Hematopoietic multipotent progenitor cell treated with erythropoietin and hydrocortisone succinate and interleukin-3 and kit ligand, for 17 days (in vitro differentiated cells): ENCODE measurements around the gene BSPRY.
"Not testable (repeated sequence)": the region's sequence is repeated elsewhere in the genome, so short reads cannot be mapped to it uniquely, and the experiment has no call there.

ENCODE experiments used
- DNase-seq: peaks from one replicate; pipeline ENCODE4 v3.0.0-alpha.2; 2015; ENCODE audit warnings: low spot score

The BSPRY gene

GRCh38 chr9:113341712-113342410 lies 7.5 kb upstream of the BSPRY start:
- DNase-seq: peak; percentile 64

- DNase-seq: peak; percentile 92
These were observed 5.6 kb upstream of the BSPRY start for GRCh38 chr9:113343732-113344231.

GRCh38 chr9:113345190-113345589 lies 4.2 kb upstream of the BSPRY start:
- DNase-seq: no peak

- no peak for DNase-seq
These were observed 3.7 kb upstream of the BSPRY start for GRCh38 chr9:113345671-113346070.

- DNase-seq: no peak
These were observed 904 bp upstream of the BSPRY start for GRCh38 chr9:113348437-113348836.

GRCh38 chr9:113349066-113349444 lies 286 bp upstream of the BSPRY start:
- peak; percentile 25 for DNase-seq

GRCh38 chr9:113350107-113350661 lies 843 bp downstream of the BSPRY start:
- peak; percentile 40 for DNase-seq

- DNase-seq: no peak
These were observed 1.6 kb downstream of the BSPRY start for GRCh38 chr9:113350937-113351336.

GRCh38 chr9:113352006-113352405 lies 2.7 kb downstream of the BSPRY start:
- DNase-seq: no peak

GRCh38 chr9:113352411-113352810 lies 3.1 kb downstream of the BSPRY start:
- peak; percentile 77 for DNase-seq

GRCh38 chr9:113355040-113355596 lies 5.8 kb downstream of the BSPRY start:
- no peak for DNase-seq

- DNase-seq: no peak
These were observed 7.4 kb downstream of the BSPRY start for GRCh38 chr9:113356686-113357292.

- no peak for DNase-seq
These were observed 10.0 kb downstream of the BSPRY start for GRCh38 chr9:113359385-113359784.

- no peak for DNase-seq
These were observed 11.0 kb downstream of the BSPRY start for GRCh38 chr9:113360242-113360842.

- DNase-seq: no peak
These were observed 12.1 kb downstream of the BSPRY start for GRCh38 chr9:113361304-113362018.

GRCh38 chr9:113363336-113363735 lies 14.0 kb downstream of the BSPRY start:
- no peak for DNase-seq

- DNase-seq: peak; percentile 48
These were observed 15.6 kb downstream of the BSPRY start for GRCh38 chr9:113364951-113365350.

GRCh38 chr9:113365652-113366051 lies 16.3 kb downstream of the BSPRY start:
- not testable (repeated sequence) for DNase-seq

GRCh38 chr9:113368348-113368981 lies 19.1 kb downstream of the BSPRY start:
- DNase-seq: peak; percentile 32

GRCh38 chr9:113368982-113369854 lies 19.9 kb downstream of the BSPRY start:
- DNase-seq: peak; percentile 45

GRCh38 chr9:113369855-113370140 lies 20.5 kb downstream of the BSPRY start:
- DNase-seq: no peak
